GM18511 (cell line): Measurements from ENCODE around the gene PALD1.
A peak's percentile ranks its signal among the peaks of the same experiment; 100 is the strongest.

ENCODE experiments used
- ATAC-seq: cut with Tn5 transposase; IDR thresholded peaks from one replicate; pipeline ENCODE4 v1.9.1; 2021; ENCODE audit warnings: mild to moderate bottlenecking, moderate library complexity; ENCODE audit not compliant: unreplicated experiment

PALD1 gene

DNA sequence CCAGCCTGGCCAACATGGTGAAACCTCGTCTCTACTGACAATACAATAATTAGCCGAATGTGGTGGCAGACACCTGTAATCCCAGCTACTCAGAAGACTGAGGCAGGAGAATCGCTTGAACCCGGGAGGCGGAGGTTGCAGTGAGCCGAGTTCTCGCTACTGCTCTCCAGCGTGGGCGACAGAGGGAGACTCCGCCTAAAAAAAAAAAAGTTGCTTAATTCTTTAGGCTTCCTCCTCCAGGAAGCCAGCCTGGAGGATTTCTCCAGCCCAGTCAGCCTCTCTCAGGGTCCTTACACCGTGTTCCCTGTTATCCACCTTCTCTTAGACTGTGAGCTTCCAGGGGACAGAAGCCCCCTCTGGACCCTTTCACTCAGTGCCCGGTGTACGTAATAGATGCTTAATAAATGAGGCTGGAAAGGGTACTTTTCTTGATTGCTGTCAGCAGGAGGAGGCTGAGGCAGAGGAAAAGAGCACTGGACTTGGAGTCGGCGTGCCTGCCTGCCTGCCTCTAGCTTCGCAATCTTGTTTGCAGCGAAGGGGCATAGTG, 20.7 kb upstream of the PALD1 start:
- ATAC-seq = no peak

DNA sequence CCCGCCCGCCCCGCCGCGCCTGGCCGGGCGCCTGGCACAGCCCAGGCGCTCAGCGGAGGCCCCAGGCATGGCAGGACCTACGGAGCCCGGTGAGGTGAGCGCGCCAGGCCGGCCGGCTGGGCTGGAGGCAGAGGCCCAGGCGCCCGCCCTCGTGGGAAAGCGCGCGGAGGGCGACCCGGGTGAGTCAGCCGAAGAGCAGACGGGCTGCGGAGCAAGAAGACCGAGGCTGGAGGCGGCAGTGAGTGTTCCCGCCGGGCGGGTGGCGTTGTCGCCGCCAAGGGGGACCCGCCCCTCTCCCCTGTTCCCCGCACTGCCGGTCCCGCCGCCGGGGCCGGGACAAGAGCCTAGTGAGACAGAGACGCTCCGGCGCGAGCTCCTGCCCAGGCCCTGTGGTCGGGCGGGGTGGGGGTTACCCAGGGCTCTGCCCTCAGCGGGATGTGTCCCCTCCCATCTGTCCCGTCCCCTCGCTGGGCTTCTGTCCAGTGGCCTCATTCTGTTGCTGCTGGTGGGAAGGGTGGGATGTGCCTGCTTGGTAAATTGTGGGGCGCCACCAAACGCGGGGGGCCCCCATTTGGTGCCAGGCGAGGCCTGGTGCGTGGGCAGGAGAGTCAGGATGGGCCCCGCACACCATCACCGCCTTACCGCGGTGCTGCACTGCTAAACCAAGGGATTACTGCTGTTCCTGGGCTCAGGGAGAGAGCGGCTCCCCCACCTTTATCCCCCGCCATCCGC, 20.1 kb upstream of the PALD1 start:
- no peak for ATAC-seq

DNA sequence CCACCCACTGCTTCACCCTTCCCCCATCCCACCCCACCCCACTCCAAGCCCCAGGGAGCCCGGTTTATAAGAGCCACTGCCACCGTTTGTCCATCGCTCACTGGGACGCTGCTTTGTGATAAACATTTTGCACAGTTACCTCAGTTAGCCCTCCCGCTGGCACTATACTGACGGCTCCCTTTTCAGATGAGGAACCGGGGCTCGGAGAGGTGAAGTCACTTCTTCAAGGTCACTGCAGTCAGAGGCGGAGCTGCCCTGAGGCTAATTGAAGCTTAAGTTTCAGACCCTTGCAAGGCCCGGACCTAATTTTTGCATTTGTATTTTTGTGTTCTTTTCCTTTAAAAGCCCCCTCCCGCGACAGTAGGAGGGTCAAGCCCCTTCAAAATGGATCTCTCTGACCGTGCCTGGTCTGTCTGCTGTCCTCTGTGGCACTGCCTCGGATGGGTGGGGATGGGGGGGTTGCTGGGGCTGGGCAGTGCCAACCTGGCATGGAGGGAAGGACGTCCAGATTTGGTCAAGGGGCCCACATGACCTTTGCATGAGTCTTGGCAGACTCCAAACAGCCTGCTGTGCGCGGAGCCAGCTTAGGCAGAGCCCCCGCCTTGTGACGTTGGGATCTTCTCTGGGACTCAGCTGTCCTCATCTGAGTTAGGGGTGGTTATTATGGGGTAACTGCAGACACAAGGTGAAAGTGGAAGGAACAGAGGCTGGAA, 19.4 kb upstream of the PALD1 start:
- no peak for ATAC-seq

- no peak for ATAC-seq
These were observed 18.6 kb upstream of the PALD1 start for GRCh38 chr10:70459774-70460490.

- no peak for ATAC-seq
These were observed 16.9 kb upstream of the PALD1 start for GRCh38 chr10:70461397-70462348.

GRCh38 chr10:70462349-70462984, 16.1 kb upstream of the PALD1 start:
- no peak for ATAC-seq

DNA sequence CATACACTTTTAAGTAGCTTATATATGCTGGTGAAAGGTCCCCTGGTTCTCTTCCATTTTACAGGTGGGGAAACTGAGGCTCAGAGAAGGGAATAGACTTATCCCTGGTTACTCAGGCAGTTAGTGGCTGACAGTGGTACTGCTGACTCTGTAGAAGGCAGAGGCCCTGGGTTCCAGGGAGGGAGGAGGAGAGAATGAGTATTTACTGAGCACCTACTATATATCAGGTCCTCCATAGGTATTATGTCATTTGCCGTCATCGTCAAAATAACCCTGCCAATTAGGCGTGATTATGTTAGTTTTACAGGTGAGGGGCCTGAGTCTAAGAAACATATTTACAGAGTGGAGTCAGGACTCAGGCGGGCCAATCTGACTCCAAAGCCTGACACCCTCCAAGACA, 13.3 kb upstream of the PALD1 start:
- no peak for ATAC-seq

- no peak for ATAC-seq
These were observed 12.7 kb upstream of the PALD1 start for GRCh38 chr10:70465832-70466231.

- no peak for ATAC-seq
These were observed 11.6 kb upstream of the PALD1 start for GRCh38 chr10:70466951-70467350.

DNA sequence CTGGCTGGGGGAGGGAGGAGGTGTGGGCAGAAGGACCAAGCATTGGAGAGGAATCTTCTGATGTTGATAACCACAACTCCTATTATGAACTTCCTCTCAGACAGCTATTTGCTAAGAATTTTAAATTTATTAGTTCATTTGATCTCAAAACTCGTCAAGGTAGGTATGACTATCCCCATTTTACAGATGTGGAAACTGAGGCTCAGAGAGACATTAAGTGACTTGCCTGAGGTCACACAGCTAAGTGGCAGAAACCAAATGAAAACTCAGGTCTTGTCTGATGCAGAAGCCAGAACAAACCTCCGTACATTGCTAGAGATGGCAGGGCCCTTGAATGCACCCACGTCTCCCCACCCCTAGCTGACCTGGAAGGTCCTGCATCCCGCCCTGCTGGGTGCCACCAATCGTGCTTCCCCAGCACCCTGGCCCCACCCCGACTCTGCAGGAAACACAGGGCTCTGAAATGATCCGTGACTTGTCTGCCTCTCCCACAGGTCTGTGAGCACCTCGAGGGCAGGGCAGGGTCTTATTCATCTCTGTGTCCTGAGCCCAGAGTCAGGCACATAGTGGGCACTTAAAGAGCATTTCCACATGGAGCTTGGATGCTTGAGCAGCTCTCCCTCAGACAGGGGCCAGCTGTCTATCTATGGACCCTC, 5.6 kb upstream of the PALD1 start:
- no peak for ATAC-seq

GRCh38 chr10:70474780-70475179, 3.8 kb upstream of the PALD1 start:
- ATAC-seq = no peak

DNA sequence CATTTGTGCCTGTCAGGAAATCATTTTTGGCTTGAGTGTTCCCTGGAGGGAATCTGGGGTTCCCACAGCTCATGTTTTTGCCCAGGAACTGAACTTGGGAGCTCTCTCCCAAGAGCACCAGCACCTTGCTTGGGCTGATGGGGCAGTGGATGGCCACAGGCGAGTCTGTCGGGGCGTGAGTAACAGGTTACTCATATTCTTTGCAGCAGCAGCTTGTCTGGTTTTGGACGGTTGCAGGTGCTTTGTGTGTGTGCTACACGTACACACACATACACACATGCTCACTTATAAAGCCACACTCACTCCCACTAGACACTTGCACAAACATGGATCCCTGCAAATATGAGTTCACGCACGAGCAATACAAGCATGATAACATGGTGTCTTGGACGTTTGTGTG, 2.9 kb upstream of the PALD1 start:
- ATAC-seq = no peak

DNA sequence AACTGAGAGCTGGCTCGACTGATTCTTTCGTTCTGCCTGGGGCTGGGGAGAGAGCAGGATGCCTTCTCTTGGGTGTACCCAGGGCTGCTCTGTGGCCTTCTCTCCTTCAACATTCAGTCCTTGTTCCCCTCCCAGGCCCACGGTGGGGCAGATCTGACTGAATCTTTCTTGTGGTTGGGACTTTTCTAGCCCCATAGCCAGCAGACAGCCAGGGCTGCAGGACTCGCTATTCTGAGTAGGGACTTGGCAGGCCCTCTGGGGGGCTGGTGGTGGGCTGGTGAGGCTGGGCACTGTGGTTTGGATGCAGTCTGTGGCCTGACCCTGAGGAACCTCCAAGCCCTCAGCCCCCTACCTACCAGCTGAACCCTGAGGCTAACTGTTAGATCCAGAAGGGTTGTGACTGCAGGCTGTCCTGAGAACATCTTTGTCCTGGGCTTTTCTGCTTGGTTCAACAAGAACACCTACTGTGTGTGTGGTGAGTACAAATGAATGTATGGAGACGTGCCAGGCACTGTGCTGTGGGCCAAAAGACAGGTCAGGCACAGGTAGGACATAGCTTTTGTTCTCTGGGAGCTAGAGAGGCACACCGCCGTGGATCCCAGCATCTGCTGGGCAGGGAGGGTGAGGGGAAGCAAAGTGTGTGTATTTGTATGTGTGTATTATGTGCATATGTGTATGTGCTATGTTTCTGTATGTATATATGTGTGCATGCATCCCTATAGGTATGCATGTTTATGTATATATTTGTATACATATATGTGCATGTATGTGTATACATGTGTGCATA, 2.1 kb upstream of the PALD1 start:
- ATAC-seq = no peak

- ATAC-seq = no peak
These were observed 855 bp upstream of the PALD1 start for GRCh38 chr10:70477661-70478162.

DNA sequence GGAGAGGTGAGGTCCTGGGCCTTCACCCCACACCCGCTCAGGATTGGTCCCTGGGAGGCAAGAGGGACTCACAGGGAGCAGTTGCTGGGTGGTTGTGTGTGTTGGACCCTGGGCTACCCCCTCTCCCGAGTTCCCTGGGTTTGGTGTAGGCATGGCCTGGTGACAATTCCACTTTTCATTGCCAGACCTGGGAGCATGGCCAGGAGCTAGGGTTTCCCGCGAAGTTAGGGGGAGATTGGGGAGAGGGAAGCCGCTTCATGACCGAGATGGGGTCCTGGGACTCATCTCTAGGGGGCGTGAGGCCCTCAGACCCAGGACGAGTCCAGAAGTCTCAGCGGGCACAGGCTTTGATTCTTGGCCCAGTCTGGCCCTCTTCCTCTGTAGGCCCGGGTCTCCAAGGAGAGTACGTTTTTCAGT, 606 bp downstream of the PALD1 start:
- ATAC-seq = no peak

DNA sequence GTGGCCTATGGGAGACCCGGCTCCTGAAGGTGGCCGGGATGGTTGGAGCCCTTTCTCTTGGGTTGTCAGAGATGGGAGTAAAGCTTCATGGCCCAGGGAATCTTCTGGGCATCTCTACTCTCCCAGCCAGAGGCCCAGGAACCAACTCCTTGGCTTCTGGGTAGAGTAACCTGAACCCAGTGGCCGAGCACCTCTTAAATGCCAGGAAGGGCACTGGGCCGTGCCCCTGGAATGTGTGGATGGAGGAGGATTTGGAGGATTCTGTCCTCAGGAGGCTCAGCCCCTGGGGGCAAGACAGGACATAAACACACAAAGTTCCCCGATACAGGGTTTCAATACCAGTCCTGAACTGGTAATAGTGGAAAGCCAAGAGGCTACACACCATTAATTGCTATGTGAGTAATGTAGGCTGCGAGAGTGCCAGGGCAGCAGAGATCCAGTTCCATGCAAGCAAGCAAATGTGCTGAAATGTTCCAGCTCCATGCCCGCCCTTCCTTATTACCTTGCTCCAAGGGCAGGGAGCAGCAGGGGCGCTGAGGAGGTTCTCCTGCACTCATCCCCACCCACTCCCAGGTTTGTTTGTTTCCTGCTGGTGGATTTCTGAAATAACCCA, 1.2 kb downstream of the PALD1 start:
- no peak for ATAC-seq

DNA sequence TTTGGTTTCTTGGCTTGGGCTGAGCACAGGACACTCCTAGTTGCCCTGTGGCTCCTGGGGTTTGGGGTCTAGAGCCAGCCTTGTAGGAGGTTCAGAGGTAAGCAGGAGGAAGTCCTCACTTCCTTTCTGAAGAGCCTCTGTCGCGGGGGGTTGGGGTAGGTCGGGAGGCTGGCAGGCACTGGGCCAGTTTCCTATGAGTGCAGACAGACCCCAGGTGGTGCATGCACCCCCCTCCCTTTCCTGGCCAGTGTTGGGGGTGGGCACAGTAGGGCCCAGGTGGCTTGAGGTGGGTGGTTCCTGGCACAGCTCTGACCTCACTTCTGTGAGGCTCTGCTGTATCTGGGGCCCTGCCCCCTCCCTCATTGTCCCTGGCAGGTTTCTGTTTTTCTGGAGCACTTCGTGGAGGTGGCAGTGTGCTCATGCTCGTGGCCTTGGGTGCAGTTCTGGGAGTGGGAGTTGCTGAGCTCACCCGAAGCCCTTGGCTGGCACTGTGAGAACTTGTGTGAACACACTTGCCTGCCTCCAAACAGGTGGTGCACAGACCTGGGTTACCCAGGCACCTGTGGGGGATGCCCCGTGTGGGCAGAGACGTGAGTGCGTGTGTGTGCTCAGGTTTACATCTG, 1.8 kb downstream of the PALD1 start:
- peak; percentile 35 for ATAC-seq

- ATAC-seq = no peak
These were observed 2.5 kb downstream of the PALD1 start for GRCh38 chr10:70481105-70481504.
